ENCODE measurements around the gene ENKUR.

ENKUR gene

DNA sequence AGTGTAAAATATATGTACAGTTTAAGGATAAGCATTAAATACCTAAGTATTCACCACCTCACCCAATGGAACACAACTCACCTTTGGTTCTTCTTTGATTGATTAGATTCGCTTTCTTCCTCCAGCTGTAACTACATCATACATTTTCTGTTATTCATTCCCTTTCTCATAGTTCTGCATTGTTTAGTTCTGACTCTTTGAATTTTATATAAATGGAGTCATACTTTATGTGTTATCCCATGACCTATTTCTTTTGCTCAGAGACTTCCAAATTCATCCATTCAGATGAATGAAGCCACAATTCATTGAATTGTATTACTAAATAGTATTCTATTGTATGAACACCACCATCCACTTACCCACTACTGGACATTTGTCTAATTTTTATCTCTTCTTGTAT, 12.8 kb upstream of the ENKUR start:
- TF ChIP-seq CTCF (IDR thresholded peaks at IDR 0.05; ENCODE audit: insufficient read depth, low read depth, low read length, missing control alignments), result no peak
- no peak overlapping the region for H3K4me3 ChIP-seq (ENCODE audit: low read depth, low read length)
- DNase-seq (ENCODE audit: low read depth), result no peak

DNA sequence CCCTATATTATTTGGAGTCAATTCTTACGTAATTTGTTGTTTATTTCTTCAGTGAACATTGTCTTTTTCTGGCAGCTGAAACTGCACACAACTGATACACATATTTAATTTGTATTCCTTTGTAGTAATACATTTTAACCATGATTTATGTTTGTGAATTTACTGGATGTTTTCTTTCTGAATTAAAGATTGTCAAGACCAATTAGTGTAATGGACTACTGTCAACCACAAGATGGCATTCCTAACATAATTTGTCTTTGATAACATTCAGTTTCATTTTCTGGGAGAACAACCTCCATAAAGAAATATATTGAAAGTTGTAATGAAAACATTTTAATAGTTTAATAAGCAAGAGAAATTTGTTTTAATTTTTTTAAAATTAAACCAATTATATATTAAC, 10.5 kb upstream of the ENKUR start:
- no peak for DNase-seq (ENCODE audit: low read depth)
- TF ChIP-seq CTCF (IDR thresholded peaks at IDR 0.05; ENCODE audit: insufficient read depth, low read depth, low read length, missing control alignments), result no peak
- H3K4me3 ChIP-seq (ENCODE audit: low read depth, low read length), result no peak overlapping the region

- H3K4me3 ChIP-seq (ENCODE audit: low read depth, low read length), result no peak overlapping the region
- no peak for TF ChIP-seq CTCF (IDR thresholded peaks at IDR 0.05; ENCODE audit: insufficient read depth, low read depth, low read length, missing control alignments)
- no peak for DNase-seq (ENCODE audit: low read depth)
Measured at GRCh38 chr10:25024528-25024927, 8.6 kb upstream of the ENKUR start.

GRCh38 chr10:25023278-25023677, 7.3 kb upstream of the ENKUR start:
- no peak for TF ChIP-seq CTCF (IDR thresholded peaks at IDR 0.05; ENCODE audit: insufficient read depth, low read depth, low read length, missing control alignments)
- no peak overlapping the region for H3K4me3 ChIP-seq (ENCODE audit: low read depth, low read length)
- DNase-seq (ENCODE audit: low read depth), result no peak

- no peak for DNase-seq (ENCODE audit: low read depth)
- H3K4me3 ChIP-seq (ENCODE audit: low read depth, low read length), result no peak overlapping the region
- no peak for TF ChIP-seq CTCF (IDR thresholded peaks at IDR 0.05; ENCODE audit: insufficient read depth, low read depth, low read length, missing control alignments)
Measured at GRCh38 chr10:25018703-25019102, 2.7 kb upstream of the ENKUR start.

DNA sequence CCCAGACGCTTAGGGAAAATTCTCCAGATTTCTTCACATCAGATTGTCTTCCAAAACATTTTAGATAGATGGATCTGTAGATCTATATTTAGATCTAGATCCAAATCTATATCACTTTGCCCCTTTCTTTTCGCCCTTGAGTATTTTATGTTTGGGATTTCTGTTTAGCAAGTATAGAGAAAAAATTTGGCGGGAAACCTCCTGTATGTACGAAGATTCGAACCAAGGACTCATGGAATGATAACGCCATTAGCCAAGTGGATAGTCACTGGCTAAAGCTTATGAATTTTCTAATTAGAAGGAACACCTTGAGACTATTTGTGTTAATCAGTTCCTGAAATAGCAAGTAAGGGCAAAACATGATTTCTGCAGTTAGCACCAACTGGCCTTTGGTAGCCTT, 1.7 kb upstream of the ENKUR start:
- peak overlapping the region; percentile 85 for H3K4me3 ChIP-seq (ENCODE audit: low read depth, low read length)
- TF ChIP-seq CTCF (IDR thresholded peaks at IDR 0.05; ENCODE audit: insufficient read depth, low read depth, low read length, missing control alignments), result no peak
- DNase-seq (ENCODE audit: low read depth), result no peak

GRCh38 chr10:25017154-25017590, 1.2 kb upstream of the ENKUR start:
- TF ChIP-seq CTCF (IDR thresholded peaks at IDR 0.05; ENCODE audit: insufficient read depth, low read depth, low read length, missing control alignments), result no peak
- DNase-seq (ENCODE audit: low read depth), result no peak
- H3K4me3 ChIP-seq (ENCODE audit: low read depth, low read length), result peak overlapping the region; percentile 85

Data from GM12865 (cell line).